HG03025 (cell line): ENCODE results near the gene GMDS.
A peak's percentile ranks its signal among the peaks of the same experiment; 100 is the strongest.

ENCODE experiments used
- ATAC-seq: cut with Tn5 transposase; IDR thresholded peaks from one replicate; pipeline ENCODE4 v1.9.1; 2021; ENCODE audit warnings: mild to moderate bottlenecking, moderate library complexity; ENCODE audit not compliant: unreplicated experiment, low FRiP score

Gene GMDS

GRCh38 chr6:1605893-1606779, 639.3 kb downstream of the GMDS start:
- no peak for ATAC-seq

- no peak for ATAC-seq
Observed at GRCh38 chr6:1605004-1605892, 640.2 kb downstream of the GMDS start.

GRCh38 chr6:1604158-1605003, 641.0 kb downstream of the GMDS start:
- peak; percentile 64 for ATAC-seq

- ATAC-seq: no peak
Observed at GRCh38 chr6:1603708-1604107, 641.7 kb downstream of the GMDS start.

DNA sequence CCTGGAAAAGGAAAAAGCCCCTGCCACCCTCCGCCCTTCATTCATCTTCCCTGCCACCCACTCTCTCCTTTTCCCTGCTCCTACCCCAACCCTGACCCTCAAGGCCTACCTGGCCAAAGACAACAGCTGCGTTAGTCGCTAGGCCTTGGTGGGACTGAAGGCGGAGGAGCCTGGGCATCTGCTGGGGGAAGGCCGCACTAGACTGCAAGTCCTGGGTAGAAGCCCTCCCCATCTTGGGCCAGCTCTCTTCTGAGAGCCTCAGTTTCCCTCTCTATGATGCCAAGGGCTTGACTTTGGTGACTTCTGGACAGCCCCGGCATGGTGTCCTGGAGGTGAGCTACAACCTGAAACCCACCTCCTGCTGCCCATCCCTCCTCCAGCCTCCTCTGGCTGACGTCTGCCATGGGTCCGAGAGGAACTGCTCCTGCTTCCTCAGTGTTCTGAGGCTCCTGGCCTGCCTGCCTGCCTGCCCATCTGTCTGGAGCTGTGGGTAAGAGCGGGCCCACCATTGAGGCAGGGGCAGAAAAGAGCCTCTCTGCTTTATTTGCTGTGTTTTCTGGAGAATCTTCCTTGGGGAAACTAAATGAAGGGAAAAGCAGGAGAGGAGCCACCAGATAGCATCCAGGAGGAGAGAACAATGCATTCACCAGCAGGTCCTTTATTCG, 643.2 kb downstream of the GMDS start:
- ATAC-seq: no peak

DNA sequence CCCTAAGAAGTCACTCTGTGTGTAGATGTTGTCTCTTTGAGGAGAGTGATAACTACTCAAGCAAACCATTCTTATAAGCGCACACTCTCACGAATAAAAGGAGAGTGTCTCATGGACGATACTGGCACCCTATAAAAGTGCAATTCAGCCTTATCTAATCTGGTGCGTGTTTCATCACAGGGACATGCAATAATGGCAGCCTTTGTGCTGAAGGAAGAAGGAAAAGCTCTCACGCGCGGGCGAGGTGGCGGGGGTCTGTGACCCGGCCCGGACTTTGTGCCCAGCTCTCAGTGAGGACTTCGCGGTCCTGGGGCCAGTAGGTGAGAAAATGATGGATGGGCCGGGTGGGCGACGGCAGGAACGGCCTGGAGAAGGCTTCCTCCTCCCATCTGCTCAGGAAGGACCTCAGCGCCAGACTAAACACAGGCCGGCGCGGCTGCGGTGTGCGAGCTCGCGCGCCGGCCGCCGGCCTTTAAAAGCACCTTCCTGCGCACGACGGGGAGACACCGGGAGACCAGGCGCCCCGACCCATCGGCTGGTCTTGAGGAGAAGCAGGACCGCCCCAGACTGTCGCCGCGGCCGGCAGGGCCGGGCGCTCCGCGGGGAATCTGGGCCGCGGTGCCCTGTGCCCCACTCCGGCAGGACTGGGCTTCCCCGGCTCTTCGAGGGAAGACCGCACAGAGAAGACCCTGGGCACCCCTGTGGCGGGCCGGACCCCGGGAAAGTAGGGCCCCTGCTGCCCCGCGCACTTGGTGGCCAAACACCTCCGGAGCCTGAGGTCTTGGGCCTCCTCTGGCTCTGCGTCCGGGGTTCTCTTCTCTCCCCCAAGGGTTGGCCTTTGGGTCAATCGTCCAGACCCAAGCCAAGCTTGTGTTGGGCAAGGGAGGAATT, 644.0 kb downstream of the GMDS start:
- no peak for ATAC-seq

DNA sequence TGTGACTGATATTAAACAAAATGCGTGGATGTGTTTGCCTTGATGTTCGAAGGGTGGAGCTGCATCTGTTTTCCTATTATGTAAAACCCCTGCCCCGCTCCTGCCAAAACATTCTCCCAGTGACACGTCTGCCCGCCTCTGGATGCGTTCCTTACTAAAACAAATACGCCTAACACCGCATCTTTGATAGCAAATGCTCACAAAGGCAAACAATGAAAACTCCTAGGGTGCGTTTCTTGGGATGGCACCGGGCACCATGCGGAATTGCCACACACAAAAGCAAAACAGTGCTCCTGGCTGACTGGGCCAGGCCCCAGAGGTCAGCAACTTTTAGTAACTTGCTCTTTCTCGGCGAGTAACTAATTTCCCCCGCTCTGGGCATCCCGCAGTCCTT, 644.6 kb downstream of the GMDS start:
- no peak for ATAC-seq

DNA sequence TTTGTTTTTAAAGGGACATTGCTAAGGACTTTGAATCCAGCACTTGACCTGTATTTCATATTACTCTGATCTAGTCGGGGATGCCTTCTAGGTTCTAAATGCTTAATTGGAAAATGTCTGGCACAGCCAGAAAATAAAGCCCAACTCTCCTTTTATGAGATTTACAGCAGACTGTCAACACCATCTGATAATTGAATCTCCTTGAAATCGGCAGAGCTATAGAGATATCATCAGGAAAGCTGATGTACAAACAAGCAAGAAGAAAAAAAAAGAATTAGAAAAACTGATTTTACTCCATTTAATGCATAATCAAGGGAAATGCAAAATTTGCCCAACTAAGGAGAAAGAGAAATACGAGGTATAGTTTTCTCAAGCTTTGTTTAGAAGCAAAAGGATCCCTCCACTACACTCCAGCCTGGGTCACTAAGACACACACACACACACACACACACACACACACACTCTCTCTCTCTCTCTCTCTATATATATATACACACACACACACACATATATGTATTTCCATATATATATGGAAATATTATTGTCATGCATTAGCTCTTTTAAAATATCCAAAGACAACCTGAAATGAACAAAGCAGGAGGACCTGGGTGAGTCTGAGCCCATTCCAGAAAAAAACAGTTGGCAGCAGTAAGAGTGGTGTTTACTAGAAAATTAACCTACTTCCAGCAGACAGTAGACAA, 645.2 kb downstream of the GMDS start:
- no peak for ATAC-seq

DNA sequence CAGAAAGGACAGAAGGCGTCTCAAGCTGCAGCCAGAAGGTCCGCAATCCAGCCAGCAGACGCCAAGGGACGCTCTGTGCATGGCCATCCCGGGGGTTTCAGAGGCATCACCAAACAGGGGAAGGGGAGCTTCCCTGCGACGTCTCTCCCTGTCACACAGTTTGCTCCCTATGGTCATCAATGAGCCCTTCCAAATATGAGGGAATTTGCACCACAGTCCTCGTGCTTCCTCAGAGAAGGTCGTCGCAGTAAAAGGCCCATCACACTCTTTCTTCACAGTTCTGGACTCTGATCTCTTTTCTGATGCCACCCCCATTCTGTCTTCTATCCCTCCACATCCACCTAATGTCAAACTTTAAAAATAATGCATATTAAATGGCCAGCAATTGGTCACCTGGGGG, 645.9 kb downstream of the GMDS start:
- no peak for ATAC-seq

DNA sequence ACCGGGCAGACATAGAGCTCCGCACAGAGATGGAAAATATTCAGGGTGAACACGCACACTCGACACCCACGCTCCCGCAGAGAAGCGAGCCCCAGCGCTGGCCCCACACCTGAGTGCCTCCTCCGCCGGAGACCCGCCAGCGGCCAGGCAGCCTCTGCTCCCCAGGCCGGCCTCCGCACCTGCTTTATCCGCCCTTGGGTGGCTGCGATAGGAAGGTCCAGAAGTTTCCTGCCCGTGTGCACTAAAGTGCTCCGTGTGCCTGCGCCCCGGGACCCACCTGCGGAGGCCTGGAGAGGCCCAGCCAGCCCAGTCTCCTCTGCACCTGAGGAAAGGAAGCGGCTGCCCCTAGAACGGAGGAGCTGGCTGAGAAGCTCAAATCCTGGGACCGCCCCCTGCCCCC, 646.5 kb downstream of the GMDS start:
- ATAC-seq: no peak

GRCh38 chr6:1598433-1598832, 647.0 kb downstream of the GMDS start:
- no peak for ATAC-seq

DNA sequence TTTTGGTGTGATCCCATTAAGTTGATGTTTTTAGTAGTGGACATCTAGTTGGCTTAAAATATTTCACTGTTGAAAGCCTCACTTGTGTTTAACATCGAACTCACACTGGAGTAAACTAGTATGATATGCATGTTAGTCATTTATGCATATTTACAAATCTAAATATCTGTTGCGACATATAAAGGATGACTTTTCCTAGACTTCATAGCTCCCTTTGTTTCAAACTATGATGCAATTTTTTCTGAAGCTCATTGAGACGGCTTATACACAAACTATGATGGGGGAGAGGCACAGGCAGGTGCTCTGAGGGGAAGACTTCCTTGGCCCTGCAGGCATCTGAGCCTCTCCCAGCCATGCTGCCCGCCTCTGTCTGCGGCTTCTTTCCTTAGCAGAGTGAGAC, 647.5 kb downstream of the GMDS start:
- no peak for ATAC-seq

- ATAC-seq: no peak
Observed at GRCh38 chr6:1597121-1597744, 648.2 kb downstream of the GMDS start.

DNA sequence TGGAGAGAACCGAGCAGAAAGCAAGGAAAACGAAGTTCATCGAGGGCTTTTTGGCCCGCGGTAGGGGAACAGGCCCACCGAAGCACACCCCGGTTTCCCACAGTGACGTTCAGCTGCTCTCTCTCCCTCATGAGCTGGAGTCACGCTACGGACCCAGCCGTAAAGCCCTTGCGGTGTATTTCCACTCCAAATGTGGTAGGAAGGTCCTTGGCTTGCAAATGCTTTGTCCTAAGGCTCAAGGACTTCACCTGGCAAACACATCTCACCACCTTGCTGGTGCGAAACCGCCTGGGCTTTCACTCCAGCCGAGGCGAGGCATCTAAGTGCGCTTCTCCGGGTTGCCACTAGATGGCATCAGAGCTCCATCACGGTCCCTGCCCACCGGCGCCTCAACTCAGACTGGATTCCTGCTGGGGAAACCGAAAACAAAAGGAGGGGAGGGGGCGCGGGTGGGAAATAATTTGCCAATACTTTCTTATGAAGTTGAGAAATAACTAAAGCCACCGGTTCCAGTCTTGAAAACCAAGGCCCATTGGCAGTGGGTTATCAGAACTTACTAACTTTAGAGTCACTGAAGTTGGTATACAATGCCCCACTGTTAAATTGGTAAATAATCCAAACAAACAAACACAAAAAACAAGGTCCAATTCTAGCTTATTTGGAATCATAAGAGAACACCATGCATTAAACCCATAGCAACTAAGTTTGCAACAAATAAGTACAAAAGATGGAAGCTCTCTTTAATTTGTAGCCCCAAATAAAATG, 649.1 kb downstream of the GMDS start:
- peak; percentile 51 for ATAC-seq

GRCh38 chr6:1595271-1596087, 649.9 kb downstream of the GMDS start:
- ATAC-seq: no peak

GRCh38 chr6:1594445-1595200, 650.8 kb downstream of the GMDS start:
- ATAC-seq: no peak
